Stimulated activated CD4-positive, alpha-beta T cell treated with anti-CD3 and anti-CD28 coated beads, Interleukin-15, amount 100 ng/mL, for 48 hours (primary cell): ENCODE measurements around the gene ZNF362.

Experiments
- DNase-seq, 2 donors: peaks; one replicate each; pipeline ENCODE4 v3.0.0-alpha.2; 2020; ENCODE audit warnings: low read depth in 2 of 2

ZNF362 gene

DNA sequence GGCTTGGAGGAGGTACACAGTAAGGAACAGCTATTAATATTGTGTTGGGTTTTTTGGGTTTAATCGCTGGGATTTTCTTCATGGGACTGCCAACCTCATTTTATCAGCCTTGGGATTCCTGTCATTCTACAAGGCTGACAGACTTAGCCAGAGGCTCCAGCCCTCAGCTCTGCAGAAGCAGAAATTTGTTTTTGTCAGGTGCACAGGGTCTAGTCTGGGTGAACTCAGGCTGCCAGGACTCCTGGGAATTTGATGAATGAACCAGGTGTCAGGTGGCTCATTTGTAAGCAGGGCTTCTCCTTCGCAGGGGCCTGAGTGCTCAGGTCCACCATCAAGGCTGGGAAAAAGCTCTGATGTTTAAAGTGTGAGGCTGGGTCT lies 11.5 kb upstream of the ZNF362 start:
- DNase-seq, result no peak

- no peak for DNase-seq
These were observed 10.1 kb upstream of the ZNF362 start for GRCh38 chr1:33246171-33246570.

- no peak for DNase-seq
These were observed 8.7 kb upstream of the ZNF362 start for GRCh38 chr1:33247545-33247944.

DNA sequence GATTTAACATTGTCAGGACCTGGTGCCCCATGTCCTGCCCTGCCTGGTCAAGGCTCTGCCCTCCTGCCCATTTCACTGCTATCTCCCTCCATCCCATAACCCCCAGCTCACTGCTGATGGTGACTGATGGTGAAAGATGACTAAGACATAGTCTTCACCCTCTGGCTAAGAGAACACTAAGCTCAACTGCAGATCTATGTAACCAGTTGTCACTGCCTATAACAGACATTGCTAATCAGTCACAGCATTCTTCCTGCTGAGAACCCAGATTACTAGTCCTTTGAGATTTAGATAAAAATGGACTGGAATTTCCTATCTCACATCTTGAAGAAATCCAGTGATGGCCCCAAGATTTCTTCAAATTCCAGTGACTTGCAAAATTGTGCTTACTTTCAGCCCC lies 8.0 kb upstream of the ZNF362 start:
- no peak for DNase-seq

GRCh38 chr1:33249422-33249821 lies 6.9 kb upstream of the ZNF362 start:
- no peak for DNase-seq

DNA sequence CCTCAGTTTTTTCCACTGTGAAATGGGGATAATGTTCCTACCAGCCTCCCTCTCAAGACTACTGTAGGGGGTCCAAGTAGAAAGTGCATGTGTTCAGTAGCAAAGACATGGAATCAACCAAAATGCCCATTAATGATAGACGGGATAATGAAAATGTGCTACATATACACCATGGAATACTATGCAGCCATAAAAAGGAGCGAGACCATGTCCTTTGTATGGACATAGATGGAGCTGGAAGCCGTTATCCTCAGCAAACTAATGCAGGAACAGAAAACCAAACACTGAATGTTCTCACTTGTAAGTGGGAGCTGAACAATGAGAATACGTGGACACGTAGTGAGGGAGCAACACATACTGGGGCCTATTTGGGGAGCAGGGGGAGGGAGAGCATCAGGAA lies 6.1 kb upstream of the ZNF362 start:
- no peak for DNase-seq

DNA sequence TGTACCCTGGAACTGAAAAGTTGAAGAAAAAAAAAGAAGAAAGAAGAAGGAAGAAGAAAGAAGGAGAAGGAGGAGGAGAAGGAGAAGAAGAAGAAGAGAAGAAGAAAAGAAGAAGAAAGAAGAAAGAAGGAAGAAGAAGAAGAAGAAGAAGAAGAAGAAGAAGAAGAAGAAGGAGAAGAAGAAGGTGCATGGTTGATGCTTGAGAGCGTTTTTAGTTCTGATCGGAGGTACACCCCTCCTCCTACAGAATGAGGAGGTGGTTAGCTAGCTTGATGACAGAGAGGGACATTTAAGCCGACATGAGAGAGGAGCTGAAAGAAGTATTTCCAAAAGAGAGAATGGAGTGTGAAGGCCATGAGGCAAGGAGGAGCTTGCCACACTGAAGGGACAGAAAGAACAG lies 5.6 kb upstream of the ZNF362 start:
- DNase-seq, result no peak

GRCh38 chr1:33254491-33254890 lies 1.8 kb upstream of the ZNF362 start:
- DNase-seq, result no peak

DNA sequence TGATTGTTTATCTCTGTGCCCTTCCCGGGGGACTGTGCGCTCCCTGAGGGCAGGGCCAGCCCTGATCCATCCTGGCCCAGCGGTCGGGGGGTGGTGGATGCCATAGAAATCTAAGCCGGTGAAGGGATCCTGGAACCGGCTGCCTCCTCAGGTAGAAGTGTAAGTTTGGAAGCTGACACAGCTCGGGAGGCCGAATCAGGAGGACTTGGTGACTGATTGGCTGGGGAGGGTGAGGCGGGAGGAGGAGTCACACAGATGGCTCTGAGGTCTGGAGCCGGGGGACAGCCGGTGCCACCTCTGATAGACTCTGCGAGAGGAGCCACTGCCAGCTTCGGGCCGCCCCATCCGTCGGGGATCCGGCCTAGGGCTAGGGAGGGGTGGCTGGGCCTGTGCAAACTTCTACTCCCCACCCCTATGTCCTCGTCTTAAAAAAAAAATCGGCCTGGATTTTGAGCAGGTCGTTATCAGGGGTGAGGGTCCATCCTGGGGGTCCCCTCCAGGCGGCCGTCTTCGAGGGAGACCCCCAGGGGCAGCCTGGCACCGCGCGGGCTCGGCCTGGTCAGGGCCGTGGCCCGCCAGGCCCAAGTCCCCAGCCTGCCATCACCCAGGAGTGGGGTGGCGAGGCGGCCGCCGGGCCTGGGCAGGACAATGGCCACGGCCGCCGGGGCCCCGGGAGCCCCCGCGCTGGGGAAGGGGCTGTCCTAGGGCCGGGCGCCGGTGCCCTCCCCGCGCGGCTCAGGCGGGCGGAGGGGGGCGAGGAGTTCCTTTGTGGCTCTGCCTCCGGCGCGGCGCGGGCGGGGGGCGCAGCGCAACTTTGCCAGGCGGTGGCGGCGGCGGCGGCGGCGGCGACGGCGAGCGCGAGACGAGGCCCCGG lies 708 bp upstream of the ZNF362 start:
- DNase-seq, result peak; percentile 43 to 47

DNA sequence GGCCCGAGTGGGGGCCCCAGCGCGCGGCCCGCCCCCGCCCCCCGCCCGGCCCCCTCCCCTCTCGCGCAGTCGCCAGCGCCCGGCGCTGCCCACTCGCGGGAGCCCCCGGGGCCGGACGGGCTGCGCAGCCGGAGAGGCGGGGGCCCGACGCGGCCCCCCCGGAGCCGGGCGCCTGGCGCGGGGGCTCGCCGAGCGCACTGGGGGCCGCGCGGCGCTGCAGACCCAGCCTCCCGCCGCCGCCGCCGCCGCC lies 146 bp upstream of the ZNF362 start:
- DNase-seq, result no peak

- no peak for DNase-seq
These were observed 997 bp downstream of the ZNF362 start for GRCh38 chr1:33257207-33257771.

GRCh38 chr1:33257772-33258712 lies 1.8 kb downstream of the ZNF362 start:
- no peak for DNase-seq

- DNase-seq, result no peak
These were observed 2.5 kb downstream of the ZNF362 start for GRCh38 chr1:33258788-33259274.

DNA sequence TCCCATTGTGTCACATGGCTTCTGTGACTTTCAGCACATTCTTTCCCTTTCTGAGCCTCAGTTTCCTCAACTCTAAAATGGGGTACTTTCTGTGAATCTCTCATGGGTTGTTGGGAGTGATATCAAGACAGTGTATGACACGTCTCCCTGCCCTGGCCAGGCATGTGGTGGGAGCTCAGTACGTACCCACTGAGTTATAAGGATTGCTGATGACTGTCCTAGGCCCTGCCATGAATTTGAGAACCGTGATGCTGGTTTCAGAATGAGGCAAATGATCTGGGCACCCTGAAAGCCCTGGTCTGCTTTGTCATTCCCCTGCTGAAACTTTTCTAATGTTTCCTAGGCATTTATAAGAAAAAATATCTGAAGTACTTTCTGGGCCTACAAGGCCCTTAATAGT lies 3.6 kb downstream of the ZNF362 start:
- no peak for DNase-seq

GRCh38 chr1:33260439-33260838 lies 4.1 kb downstream of the ZNF362 start:
- DNase-seq, result no peak

- no peak for DNase-seq
These were observed 5.1 kb downstream of the ZNF362 start for GRCh38 chr1:33261344-33261743.

DNA sequence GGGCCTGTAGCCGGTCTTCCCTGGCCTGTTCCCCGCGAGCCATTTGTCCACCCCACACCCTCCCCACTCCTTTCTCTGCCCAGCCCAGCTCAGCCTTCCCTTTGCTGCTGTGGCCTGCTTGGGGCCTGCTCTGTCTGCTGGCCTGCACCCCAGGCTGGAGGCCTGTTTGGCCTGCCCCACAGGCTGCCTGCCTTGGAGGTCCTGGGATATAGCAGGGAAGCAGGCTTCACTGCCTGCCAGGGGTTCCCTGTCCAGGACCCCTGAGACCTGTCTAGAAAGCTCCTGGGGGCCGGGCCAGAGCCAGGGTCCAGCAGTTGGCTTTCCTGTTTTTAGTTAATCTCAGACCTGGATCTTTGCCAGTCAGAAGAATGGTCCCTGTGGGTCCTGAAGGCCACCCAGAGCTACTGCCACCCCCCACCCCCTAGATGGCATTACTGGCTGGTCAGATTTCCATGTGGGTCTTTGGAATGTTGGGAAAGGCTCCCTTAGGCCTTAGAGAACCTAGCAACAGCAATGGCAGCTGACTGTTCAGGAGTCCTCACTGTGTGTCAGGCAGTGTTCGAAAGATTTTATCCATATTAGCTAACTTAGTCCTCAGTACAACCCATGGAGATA lies 7.7 kb downstream of the ZNF362 start:
- no peak for DNase-seq

DNA sequence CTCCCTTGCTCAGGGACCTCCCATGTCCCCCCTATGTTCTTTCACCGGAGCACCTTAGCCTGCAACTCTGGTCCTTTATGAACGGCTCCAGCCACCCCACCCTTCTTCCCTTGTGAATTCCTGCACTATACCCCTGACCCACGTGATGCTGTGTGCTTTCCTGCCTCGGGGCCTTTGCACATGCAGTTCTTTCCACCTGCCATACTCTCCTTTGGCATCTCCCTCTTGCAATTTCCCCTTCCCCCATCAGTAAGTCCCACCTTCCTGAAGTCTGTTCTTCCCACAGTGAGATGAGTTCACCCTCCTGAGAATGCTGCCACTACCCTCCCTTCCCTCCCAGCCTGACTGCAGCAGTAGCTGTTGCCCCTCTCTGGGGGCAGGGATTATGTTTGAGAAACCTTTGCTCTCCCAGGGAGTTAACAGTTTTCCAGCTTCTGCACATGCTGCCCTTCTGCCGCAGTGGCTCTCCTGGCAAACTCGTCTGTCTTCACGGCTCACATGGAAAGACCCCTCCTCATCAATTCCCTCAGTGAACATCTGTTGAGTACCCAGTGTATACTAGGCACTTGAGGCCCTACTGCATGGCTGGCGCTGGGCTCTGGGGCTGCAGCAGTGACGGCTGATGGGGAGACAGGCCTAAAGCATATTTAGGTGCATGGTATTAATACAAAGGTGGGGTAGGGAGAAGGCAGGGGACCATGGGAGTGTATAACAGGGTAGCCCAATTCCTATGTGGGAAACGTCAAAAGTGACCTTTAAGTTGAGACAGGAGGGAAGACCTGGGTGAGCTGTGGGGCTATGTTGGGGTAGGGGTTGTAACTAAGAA lies 9.7 kb downstream of the ZNF362 start:
- no peak for DNase-seq

DNA sequence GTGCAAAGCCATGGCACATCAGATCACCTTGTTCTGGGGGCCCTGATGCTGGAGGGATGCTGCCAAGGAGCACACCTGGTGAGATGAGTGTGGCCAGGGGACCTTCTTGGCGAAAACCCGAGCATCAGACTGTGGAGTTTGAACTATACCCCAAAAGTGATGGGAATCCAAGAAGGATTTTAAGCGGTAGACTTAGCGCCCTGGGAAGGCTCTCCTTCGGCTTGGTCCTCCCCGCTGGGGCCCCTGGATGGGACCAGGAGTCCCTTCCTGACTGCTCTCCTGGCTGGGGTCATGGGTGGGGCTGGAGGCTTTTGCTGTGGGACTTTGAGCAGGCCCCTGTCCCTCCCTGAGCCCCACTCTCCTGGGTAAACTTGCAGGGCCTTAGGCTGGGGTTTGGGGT lies 10.5 kb downstream of the ZNF362 start:
- DNase-seq, result no peak

DNA sequence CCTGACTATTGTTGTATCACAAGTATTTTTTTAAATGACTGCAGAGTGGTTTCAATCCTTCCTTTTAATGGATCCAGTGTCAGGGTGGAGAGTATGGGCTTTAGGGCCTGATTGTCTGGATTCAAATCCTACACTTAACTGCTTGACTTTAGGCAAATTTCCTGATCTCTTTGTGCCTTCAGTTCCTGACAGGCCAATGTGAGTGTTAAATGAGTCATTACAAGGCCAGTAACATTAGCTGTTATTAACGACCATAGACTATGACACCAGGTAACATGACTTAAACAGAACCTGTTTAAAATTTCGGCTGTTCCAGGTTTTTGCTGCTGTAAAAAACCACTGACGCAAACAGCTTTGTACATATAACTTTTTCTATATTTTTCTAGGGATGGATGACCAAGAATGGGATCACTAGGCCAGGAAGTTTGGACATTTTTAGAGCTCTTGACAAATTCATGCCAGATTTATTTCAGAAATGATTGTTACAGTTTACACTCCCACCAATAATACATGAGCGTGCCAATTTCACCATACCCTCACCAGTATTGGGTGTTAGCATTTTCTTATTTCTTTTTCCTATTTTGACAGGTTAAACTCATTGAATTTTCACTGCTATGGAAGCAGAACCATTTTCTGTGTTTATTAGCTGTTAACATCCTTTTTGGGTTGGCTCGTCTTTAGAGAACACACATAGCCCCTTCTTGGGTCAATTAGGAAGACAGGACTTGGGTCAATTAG lies 11.3 kb downstream of the ZNF362 start:
- DNase-seq, result no peak

- no peak for DNase-seq
These were observed 12.2 kb downstream of the ZNF362 start for GRCh38 chr1:33268457-33268856.
